HepG2 (cell line): ENCODE results near the gene OR5M11.

ENCODE experiments used
- CSRNP2 ChIP-seq: sonication (generic); formaldehyde crosslinking; conservative IDR thresholded peaks from 2 replicates; pipeline ENCODE4 v1.8.0; 2022; ENCODE audit warnings: low read depth, missing genetic modification reagents
- GTF2F1 ChIP-seq: fragments of 150-350 bp; IDR thresholded peaks from 2 replicates; pipeline ENCODE4 v1.6.1; 2014; ENCODE audit warnings: low read length
- MTA1 ChIP-seq: sonication (generic); formaldehyde crosslinking; IDR thresholded peaks from 2 replicates; pipeline ENCODE4 v1.4.0; 2020; ENCODE audit warnings: missing genetic modification reagents, mild to moderate bottlenecking, borderline replicate concordance
- NCOA5 ChIP-seq: sonication (generic); formaldehyde crosslinking; IDR thresholded peaks from 2 replicates; pipeline ENCODE4 v1.4.0; 2020; ENCODE audit warnings: missing genetic modification reagents
- POLR2G ChIP-seq: fragments of 200-400 bp; formaldehyde crosslinking; IDR thresholded peaks from 2 replicates; pipeline ENCODE4 v1.6.1; 2018; ENCODE audit warnings: mild to moderate bottlenecking, low read depth, low read length, moderate library complexity
- ZNF30 ChIP-seq: sonication (generic); formaldehyde crosslinking; IDR thresholded peaks from 2 replicates; pipeline ENCODE4 v1.5.0; 2020; ENCODE audit warnings: mild to moderate bottlenecking, missing genetic modification reagents
- ZNF34 ChIP-seq: sonication (generic); formaldehyde crosslinking; IDR thresholded peaks from 2 replicates; pipeline ENCODE4 v1.4.0; 2020; ENCODE audit warnings: mild to moderate bottlenecking, missing genetic modification reagents, borderline replicate concordance
- ZNF687 ChIP-seq: sonication (generic); formaldehyde crosslinking; IDR thresholded peaks from 2 replicates; pipeline ENCODE4 v1.5.1; 2020; ENCODE audit warnings: mild to moderate bottlenecking, missing genetic modification reagents, moderate library complexity

- no peak for TF ChIP-seq NCOA5 (CRISPR knock-in tag)
- no peak for TF ChIP-seq ZNF34 (CRISPR knock-in tag)
- no peak for TF ChIP-seq CSRNP2 (CRISPR knock-in tag)
- no peak for TF ChIP-seq MTA1
- TF ChIP-seq ZNF687 (CRISPR knock-in tag): no peak
- no peak for TF ChIP-seq GTF2F1
- no peak for TF ChIP-seq POLR2G
- TF ChIP-seq ZNF30 (CRISPR knock-in tag): no peak
Observed at GRCh38 chr11:56495117-56495516, 47.9 kb downstream of the OR5M11 start.
